Activated CD8-positive, alpha-beta memory T cell treated with anti-CD3 and anti-CD28 coated beads for 48 hours (primary cell): ENCODE data around the gene CERK.

Experiments used
- DNase-seq, 3 experiments: peaks; one replicate each; pipeline ENCODE4 v3.0.0-alpha.2; 2020; ENCODE audit warnings: low read depth in 2 of 3, low spot score in 2 of 3

CERK gene

GRCh38 chr22:46663436-46664100, 74.5 kb downstream of the CERK start:
- no peak for DNase-seq

DNA sequence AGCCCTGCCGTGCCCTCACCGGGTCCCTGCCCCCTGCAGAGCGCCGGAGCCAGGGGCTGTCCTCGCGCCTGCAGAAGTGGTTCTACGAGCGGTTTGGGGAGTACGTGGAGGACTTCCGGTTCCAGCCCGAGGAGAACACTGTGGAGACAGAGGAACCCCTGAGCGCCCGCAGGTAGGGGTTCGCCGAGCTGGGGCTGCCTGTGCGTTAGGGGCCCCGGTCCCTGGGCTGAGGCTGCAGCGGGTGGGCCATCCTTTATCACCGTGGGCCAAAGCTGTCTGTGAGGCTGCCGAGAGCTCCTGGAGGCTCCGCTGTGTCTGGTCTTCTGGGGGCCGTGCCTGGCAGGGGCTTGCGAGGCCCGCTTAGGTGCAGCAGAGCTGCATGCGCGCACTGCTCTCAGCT, 75.1 kb downstream of the CERK start:
- DNase-seq = no peak

DNA sequence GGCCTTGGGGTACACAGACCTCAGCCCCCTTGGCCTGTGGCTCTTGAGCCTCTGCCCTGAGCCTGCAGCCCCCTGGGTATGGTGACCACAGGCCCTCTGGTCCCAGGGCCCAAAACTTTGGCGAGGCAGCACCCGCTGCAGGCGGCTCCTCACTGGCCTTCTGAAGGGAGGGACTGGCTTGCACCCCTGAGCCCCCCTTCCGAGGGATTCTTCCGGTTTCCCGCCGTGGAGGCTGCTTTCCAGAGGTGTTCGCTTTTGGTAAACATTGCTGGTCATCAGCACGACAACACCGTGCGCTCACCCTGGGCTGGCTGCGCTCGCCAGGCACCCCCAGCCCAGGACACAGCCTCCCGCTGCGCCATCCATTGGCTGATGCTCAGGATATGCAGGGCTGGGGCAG, 75.8 kb downstream of the CERK start:
- DNase-seq = no peak

DNA sequence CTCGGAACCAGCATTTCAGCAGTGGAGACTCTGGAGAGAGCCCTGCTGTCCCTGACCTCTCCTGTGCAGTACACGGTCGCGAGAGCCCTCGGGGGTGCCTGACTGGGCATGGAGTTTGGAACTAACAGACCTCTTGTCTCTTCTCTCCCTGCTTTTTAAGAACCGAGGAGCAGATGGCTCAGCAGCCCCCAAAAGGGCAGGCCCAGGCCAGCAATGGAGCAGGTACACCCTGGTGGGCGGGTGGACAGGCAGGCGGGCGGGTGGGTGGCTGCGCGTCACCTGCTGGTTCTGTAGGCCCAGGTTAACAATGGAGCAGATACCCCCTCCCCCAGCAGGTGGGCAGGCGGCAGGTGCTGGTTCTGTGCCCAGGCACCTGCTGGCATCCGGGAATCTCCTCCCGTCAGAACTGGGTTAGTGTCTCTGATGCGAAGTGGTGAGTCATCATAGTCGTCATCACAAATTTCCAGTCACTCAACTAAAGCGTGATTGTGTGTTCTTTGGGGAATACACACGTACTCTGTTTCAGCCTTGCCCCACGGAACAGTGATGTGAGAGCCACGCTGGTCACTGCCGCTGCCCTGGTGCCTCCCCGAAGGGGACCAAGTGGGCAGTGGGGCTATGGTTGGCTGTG, 76.7 kb downstream of the CERK start:
- DNase-seq = no peak

- no peak for DNase-seq
These were observed 77.3 kb downstream of the CERK start for GRCh38 chr22:46660604-46661201.

- DNase-seq = no peak
These were observed 78.3 kb downstream of the CERK start for GRCh38 chr22:46659791-46660186.

- DNase-seq = no peak
These were observed 78.8 kb downstream of the CERK start for GRCh38 chr22:46659059-46659790.

GRCh38 chr22:46657996-46658947, 79.8 kb downstream of the CERK start:
- DNase-seq = no peak

- DNase-seq = no peak
These were observed 80.4 kb downstream of the CERK start for GRCh38 chr22:46657655-46657953.

- DNase-seq = no peak
These were observed 81.0 kb downstream of the CERK start for GRCh38 chr22:46656856-46657654.

GRCh38 chr22:46655861-46656608, 82.0 kb downstream of the CERK start:
- DNase-seq = no peak

DNA sequence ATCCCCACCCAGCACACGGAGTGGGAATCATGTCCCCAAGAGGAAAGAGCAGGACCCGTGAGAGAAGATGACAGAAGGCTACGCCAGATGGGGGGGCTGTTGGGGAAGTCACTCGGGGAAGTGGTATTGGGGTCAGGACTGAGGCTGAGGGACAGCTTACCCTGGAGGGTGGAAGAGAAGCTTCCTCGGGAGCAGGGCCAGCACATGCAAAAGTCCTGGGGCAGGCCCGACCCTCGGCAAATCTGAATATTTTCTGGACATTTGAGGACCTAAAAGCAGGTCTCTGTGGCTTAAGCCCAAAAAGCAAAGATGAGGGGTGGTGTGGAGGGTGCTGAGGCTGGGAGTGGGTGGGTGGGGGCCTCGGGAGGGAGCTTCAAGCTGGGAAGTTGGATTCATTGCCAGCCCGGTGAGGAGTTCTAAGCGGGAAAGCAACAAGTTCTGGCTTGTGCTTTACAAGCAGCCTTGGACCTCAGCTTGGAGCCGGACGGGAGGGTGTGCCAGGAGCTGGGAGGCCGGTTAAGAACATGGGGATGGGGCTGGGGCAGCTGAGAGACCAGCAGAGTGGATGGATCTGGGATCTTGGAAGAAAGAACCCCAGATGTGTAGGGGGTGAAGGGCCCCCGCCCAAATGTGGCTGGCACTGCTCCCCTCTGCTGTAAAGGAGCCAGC, 83.0 kb downstream of the CERK start:
- DNase-seq = no peak

GRCh38 chr22:46654426-46654825, 83.6 kb downstream of the CERK start:
- DNase-seq = no peak

DNA sequence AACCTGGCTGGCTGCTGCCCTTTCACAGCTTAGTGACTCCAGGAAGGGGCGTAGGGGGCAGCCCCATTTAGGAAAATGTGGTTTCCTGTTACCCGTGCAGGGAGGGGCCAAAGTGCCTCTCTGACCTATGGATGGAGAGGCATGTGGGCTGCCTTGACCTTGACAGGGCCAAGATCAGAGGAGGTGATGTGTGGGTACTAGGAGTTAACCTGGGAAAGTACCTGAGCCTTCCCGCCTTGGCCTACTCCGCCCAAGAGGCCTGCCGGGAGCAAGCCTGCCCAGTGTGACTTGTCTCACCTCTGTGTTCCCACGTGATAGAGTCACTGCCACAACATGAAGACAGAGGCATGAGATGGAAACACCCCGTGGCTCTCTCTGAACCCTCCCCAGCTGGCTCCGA, 84.5 kb downstream of the CERK start:
- peak in 1 of 3 experiments; percentile 48 for DNase-seq

DNA sequence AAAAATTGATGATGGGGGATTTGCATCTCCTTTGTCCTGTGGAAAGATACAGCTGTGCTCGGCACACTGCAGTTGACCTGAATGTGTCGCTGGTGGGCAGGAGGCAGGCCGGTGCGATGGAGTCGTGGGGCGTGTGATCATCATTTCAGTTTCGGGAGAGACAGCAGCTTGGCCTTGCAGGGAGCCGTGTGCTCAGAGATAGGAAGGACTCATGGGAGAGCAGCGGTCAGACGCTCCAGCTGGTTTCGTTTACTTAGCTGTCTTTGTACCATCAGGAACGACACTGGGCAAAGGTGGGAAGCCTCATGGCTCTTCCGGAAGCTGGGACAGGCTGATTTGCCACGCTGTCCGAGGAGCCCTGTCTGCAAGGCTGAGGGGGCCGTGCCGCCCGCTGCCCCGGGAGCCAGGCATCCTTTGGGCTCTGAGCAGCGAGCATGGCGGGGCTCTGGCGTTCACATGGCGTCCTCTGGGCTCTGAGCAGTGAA, 85.2 kb downstream of the CERK start:
- DNase-seq = no peak

GRCh38 chr22:46652081-46652846, 85.8 kb downstream of the CERK start:
- no peak for DNase-seq

GRCh38 chr22:46651316-46651715, 86.7 kb downstream of the CERK start:
- no peak for DNase-seq
